Lower leg skin (tissue), 4 donors: ENCODE data around the gene CTSK. TPM values are rescaled to one million over a fixed set of nuclear protein-coding genes. Genes with fewer than 3 reads are reported as not detected.

ENCODE experiments used
- DNase-seq, 2 donors: peaks; one replicate each; pipeline ENCODE4 v3.0.0-alpha.2; 2019; ENCODE audit warnings: low spot score in 2 of 2
- H3K4me3 ChIP-seq: fragments of 200-600 bp; sonication (generic); 2 replicates; pipeline ENCODE4 v1.5.1; 2017; ENCODE audit warnings: mild to moderate bottlenecking, low read depth; ENCODE audit not compliant: poor library complexity, severe bottlenecking
- POLR2A ChIP-seq, 2 donors: fragments of 450-650 bp; IDR thresholded peaks; one replicate each; pipeline ENCODE4 v1.6.1; 2016 to 2017; ENCODE audit warnings: antibody characterized with exemption in 2 of 2, mild to moderate bottlenecking in 1 of 2, moderate library complexity in 1 of 2
- whole genome bisulfite sequencing, 2 donors: methylation state at CpG; one replicate each; pipeline ENCODE4 v1.1.5; 2018; 5-methylcytosine and 5-hydroxymethylcytosine counted together
- intact Hi-C: fragments of 100-400 bp; cut with DNase I; formaldehyde crosslinking; loops from one replicate; pipeline ENCODE4 v1.15.0; 2023; ENCODE audit warnings: low total_unique reads
- total RNA-seq, 4 donors: library from RNA; depleted of rRNA; stranded (reverse); fragments of >200 nt; gene quantifications; one replicate each; pipeline ENCODE4 v1.1.0, GENCODE V29; 2016
- TF ChIP-seq, protein P1 (sequence below), 3 donors: fragments of 450-650 bp; IDR thresholded peaks; one replicate each; pipeline ENCODE4 v1.5.1; 2016; ENCODE audit warnings: antibody characterized with exemption in 3 of 3, mild to moderate bottlenecking in 3 of 3, moderate library complexity in 2 of 3

Gene CTSK
- total RNA-seq, 4 donors from 2014 or later: 73.3 to 205 (median 90.2) TPM

DNA sequence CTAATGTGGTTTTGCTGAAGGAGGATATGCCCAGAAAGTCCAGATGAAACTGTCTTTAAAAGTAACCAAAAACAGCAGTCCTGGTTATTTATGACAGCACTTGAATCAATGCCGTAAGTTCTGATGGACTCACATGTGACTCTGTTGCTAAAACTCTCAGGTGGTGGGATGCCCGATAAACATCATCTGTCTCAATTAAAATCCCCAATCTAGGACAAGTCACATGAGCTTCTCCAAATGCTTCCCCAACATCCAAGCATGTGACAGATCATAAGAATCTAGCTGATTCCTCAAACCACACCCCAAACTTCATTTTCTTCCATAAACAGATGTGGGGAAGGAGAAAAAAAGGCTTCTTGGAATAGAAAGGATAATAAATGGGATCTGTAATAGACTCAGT, 786 bp upstream of the CTSK start:
- intact Hi-C loops: no loop called here
- DNase-seq: peak in 1 of 2 donors; percentile 73
- no peak overlapping the region for H3K4me3 ChIP-seq
- TF ChIP-seq, protein P1, sequence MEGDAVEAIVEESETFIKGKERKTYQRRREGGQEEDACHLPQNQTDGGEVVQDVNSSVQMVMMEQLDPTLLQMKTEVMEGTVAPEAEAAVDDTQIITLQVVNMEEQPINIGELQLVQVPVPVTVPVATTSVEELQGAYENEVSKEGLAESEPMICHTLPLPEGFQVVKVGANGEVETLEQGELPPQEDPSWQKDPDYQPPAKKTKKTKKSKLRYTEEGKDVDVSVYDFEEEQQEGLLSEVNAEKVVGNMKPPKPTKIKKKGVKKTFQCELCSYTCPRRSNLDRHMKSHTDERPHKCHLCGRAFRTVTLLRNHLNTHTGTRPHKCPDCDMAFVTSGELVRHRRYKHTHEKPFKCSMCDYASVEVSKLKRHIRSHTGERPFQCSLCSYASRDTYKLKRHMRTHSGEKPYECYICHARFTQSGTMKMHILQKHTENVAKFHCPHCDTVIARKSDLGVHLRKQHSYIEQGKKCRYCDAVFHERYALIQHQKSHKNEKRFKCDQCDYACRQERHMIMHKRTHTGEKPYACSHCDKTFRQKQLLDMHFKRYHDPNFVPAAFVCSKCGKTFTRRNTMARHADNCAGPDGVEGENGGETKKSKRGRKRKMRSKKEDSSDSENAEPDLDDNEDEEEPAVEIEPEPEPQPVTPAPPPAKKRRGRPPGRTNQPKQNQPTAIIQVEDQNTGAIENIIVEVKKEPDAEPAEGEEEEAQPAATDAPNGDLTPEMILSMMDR (IDR thresholded peaks at IDR 0.05): no peak
- TF ChIP-seq POLR2A (IDR thresholded peaks at IDR 0.05): no peak
- 44 to 53% methylated on average over 2 of the region's 2 CpGs for WGBS, 2 donors

DNA sequence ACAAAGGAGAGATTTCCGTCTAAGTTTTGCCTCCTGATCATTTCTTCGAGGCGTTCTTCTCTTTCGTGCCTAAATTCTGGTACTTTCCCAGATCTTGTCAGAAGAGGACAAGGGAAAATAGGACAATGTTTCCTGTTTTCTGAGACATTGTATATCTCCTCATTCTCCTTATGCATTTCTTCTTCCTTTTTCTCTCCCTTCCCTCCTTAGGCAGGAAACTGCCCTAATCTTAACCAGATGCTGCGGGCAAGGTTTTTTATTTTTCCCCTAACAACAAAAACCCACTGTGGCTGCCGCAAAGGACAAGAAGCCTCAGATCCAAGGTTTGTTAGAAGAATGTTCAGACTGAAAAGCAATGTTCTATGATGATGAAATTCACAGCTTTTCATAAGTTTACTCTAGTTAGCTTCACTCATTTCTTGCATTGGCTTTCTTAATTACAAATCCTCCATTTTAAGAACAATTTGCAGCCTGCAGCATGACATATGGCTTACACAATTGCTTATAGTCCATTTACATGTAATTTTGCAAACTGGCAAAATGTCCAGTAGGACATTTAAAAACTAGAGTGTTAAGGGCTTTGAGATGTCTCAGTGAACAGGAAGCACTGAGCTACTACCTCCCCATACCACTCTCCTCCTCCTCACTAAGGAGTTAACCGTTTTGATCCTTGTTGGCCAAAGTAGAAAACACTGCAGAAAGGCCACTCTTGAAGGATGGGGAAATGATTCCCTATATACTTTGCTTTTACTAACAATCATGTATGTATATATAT, 624 bp downstream of the CTSK start:
- DNase-seq: no peak
- WGBS, 2 donors: 31 to 33% methylated on average over 7 of the region's 7 CpGs

DNA sequence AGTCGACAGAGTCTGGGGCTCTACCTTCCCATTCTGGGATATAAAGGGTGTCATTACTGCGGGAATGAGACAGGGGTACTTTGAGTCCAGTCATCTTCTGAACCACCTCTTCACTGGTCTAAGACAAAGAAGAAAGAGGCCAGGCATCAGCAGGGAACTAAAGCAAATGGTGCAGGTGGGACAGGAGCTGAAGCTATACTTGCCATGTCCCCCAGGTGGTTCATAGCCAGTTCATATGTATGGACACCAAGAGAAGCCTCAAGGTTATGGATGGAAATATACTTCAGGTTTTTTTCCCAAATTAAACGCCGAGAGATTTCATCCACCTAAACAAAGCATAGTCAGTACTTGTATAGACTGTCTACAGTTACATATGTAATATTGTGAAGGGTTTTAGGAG, 2.2 kb downstream of the CTSK start:
- intact Hi-C loops: no loop called here
- no peak overlapping the region for H3K4me3 ChIP-seq
- 79% methylated on average over 4 of the region's 4 CpGs for WGBS, 2 donors

More for the DNA sequence above, 624 bp downstream of the CTSK start:
- TF ChIP-seq, protein P1 (IDR thresholded peaks at IDR 0.05): no peak
- no peak for TF ChIP-seq POLR2A (IDR thresholded peaks at IDR 0.05)
- peak overlapping the region; percentile 8 for H3K4me3 ChIP-seq
- intact Hi-C loops: no loop called here

DNA sequence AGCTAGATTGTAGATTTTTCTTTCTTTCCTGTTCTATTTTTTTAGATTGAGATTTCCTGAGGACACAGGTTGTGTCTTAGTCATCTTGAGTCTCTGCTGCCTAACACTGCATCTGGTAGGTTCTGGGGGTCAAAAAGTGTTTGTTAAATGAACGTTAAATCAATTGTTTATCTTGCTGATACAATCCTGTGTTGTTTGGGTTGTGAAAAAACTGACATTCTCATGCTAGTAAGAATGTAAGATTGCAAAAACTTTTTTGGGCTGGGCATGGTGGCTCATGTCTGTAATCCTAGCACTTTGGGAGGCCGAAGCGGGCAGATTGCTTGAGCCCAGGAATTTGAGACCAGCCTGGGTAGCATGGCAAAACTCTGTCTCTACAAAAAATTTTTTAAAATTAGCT, 3.4 kb downstream of the CTSK start:
- TF ChIP-seq POLR2A (IDR thresholded peaks at IDR 0.05): no peak
- TF ChIP-seq, protein P1 (IDR thresholded peaks at IDR 0.05): no peak
- 79 to 85% methylated on average over 3 of the region's 3 CpGs for WGBS, 2 donors
- intact Hi-C loops: no loop called here
- no peak for DNase-seq
- no peak overlapping the region for H3K4me3 ChIP-seq

More for the DNA sequence above, 2.2 kb downstream of the CTSK start:
- TF ChIP-seq, protein P1 (IDR thresholded peaks at IDR 0.05): no peak
- no peak for TF ChIP-seq POLR2A (IDR thresholded peaks at IDR 0.05)
- DNase-seq: no peak

DNA sequence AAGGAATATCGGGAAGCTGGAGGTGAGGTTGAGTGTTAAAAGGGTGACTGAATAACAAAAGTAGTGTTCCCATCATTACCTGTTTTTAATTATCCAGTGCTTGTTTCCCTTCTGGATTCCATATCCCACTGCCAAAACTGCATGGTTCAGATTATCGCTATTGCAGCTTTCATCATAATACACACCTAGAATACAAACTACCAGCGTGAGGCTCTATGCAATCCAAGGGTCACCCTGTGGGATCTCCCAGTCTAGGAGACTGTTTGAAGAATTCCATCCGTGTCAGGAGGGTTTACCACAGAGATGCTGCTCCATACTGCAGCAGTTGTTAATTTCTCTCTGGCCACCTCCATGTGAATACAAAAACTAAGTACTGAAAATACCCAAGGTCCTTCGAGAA, 9.0 kb downstream of the CTSK start:
- no peak overlapping the region for H3K4me3 ChIP-seq
- 79 to 80% methylated on average over 5 of the region's 5 CpGs for WGBS, 2 donors
- DNase-seq: no peak
- no peak for TF ChIP-seq POLR2A (IDR thresholded peaks at IDR 0.05)
- TF ChIP-seq, protein P1 (IDR thresholded peaks at IDR 0.05): no peak
- intact Hi-C loops: no loop called here

DNA sequence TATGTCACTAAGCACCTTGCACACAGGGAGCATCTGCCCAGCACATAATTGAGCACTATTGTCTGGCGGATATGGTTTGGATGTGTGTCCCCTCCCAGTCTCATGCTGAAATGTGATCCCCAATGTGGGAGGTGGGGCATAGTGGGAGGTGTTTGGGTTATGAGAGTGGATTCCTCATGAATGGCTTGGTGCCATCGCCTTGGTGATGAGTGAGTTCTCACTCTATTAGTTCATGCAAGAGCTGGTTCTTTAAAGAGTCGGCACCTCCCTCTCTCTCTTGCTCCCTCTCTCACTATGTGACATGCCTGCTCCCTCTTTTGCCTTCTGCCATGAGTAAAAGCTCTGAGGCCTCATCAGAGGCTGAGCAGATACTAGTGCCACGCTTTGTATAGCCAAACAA, 9.5 kb downstream of the CTSK start:
- WGBS, 2 donors: 73 to 79% methylated on average over 4 of the region's 4 CpGs
- no peak overlapping the region for H3K4me3 ChIP-seq
- intact Hi-C loops: no loop called here
- no peak for DNase-seq
- TF ChIP-seq, protein P1 (IDR thresholded peaks at IDR 0.05): no peak
- TF ChIP-seq POLR2A (IDR thresholded peaks at IDR 0.05): no peak
